Panc1 (cell line): ENCODE measurements around the gene CDH13.

Experiments
- POLR2AphosphoS5 ChIP-seq: IDR thresholded peaks from 2 replicates; pipeline ENCODE4 v1.6.1; 2012; ENCODE audit warnings: mild to moderate bottlenecking, low read depth, low read length, moderate library complexity
- REST ChIP-seq, 2 experiments: IDR thresholded peaks; 2 replicates each; pipeline ENCODE4 v1.6.1; 2011 to 2012; ENCODE audit warnings: low read depth in 2 of 2, control low read depth in 1 of 2, low read length in 1 of 2, mild to moderate bottlenecking in 1 of 2, moderate library complexity in 1 of 2; ENCODE audit not compliant: insufficient read depth in 1 of 2
- SIN3A ChIP-seq: IDR thresholded peaks from 2 replicates; pipeline ENCODE4 v1.6.1; 2012; ENCODE audit warnings: low read depth, mild to moderate bottlenecking, low read length, moderate library complexity, borderline replicate concordance; ENCODE audit not compliant: insufficient read depth
- TF ChIP-seq, protein P1 (sequence below): fragments of 450-650 bp; IDR thresholded peaks from 2 replicates; pipeline ENCODE4 v1.5.1; 2017; ENCODE audit warnings: mild to moderate bottlenecking

- TF ChIP-seq, protein P1, sequence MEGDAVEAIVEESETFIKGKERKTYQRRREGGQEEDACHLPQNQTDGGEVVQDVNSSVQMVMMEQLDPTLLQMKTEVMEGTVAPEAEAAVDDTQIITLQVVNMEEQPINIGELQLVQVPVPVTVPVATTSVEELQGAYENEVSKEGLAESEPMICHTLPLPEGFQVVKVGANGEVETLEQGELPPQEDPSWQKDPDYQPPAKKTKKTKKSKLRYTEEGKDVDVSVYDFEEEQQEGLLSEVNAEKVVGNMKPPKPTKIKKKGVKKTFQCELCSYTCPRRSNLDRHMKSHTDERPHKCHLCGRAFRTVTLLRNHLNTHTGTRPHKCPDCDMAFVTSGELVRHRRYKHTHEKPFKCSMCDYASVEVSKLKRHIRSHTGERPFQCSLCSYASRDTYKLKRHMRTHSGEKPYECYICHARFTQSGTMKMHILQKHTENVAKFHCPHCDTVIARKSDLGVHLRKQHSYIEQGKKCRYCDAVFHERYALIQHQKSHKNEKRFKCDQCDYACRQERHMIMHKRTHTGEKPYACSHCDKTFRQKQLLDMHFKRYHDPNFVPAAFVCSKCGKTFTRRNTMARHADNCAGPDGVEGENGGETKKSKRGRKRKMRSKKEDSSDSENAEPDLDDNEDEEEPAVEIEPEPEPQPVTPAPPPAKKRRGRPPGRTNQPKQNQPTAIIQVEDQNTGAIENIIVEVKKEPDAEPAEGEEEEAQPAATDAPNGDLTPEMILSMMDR = no peak
- TF ChIP-seq POLR2AphosphoS5 (no peak), SIN3A (no peak), REST (IDR thresholded peaks at IDR 0.05; ENCODE audit: insufficient read depth in 1 of 2, low read depth in 2 of 2, low read length in 1 of 2) (no peak)
Measured at GRCh38 chr16:83837566-83837965, 1210.8 kb downstream of the CDH13 start.
